ENCODE results near the gene ATP5F1D.

- TF ChIP-seq EZH2phosphoT487 (IDR thresholded peaks at IDR 0.05; ENCODE audit: borderline replicate concordance), result no peak
- no peak for TF ChIP-seq CTCF (conservative IDR thresholded peaks at IDR 0.05; ENCODE audit: low read length)
Measured at GRCh38 chr19:1249990-1250436, 8.5 kb downstream of the ATP5F1D start.

All from Loucy (cell line).